RCC 7860 (cell line): Measurements from ENCODE around the gene LYZL4.

Source experiments
- DNase-seq: peaks from one replicate; pipeline ENCODE4 v3.0.0-alpha.2; 2015; ENCODE audit warnings: low spot score
- FAIRE-seq: peaks from 2 replicates; lab custom pipeline; 2012; peaks lifted over from hg19 to GRCh38; lab: Jason Lieb, UNC

LYZL4 gene

GRCh38 chr3:42430781-42431532 lies 20.5 kb upstream of the LYZL4 start:
- no peak for FAIRE-seq

GRCh38 chr3:42428830-42429229 lies 18.4 kb upstream of the LYZL4 start:
- DNase-seq (no peak), FAIRE-seq (no peak)

More at GRCh38 chr3:42430781-42431532, 20.5 kb upstream of the LYZL4 start:
- DNase-seq, result no peak

GRCh38 chr3:42425736-42426407 lies 15.5 kb upstream of the LYZL4 start:
- DNase-seq, result no peak
- no peak for FAIRE-seq

GRCh38 chr3:42424911-42425310 lies 14.5 kb upstream of the LYZL4 start:
- DNase-seq (no peak), FAIRE-seq (no peak)

- no peak for DNase-seq
- no peak for FAIRE-seq
Observed at GRCh38 chr3:42421818-42422796, 11.7 kb upstream of the LYZL4 start.

- DNase-seq (no peak), FAIRE-seq (no peak)
Observed at GRCh38 chr3:42419563-42419962, 9.2 kb upstream of the LYZL4 start.

- DNase-seq (no peak), FAIRE-seq (no peak)
Observed at GRCh38 chr3:42412526-42413155, 2.2 kb upstream of the LYZL4 start.

GRCh38 chr3:42411429-42411828 lies 1.0 kb upstream of the LYZL4 start:
- FAIRE-seq (no peak), DNase-seq (no peak)

GRCh38 chr3:42408156-42408555 lies 2.3 kb downstream of the LYZL4 start:
- FAIRE-seq (no peak), DNase-seq (no peak)

GRCh38 chr3:42406727-42407450 lies 3.5 kb downstream of the LYZL4 start:
- FAIRE-seq, result no peak

GRCh38 chr3:42405857-42406256 lies 4.6 kb downstream of the LYZL4 start:
- FAIRE-seq (no peak), DNase-seq (no peak)

More at GRCh38 chr3:42406727-42407450, 3.5 kb downstream of the LYZL4 start:
- no peak for DNase-seq

GRCh38 chr3:42403737-42404136 lies 6.7 kb downstream of the LYZL4 start:
- FAIRE-seq (no peak), DNase-seq (no peak)

- FAIRE-seq (no peak), DNase-seq (no peak)
Observed at GRCh38 chr3:42402394-42403096, 7.9 kb downstream of the LYZL4 start.

- no peak for FAIRE-seq
- DNase-seq, result no peak
Observed at GRCh38 chr3:42398080-42398479, 12.3 kb downstream of the LYZL4 start.

GRCh38 chr3:42397644-42398043 lies 12.8 kb downstream of the LYZL4 start:
- FAIRE-seq, result no peak
- no peak for DNase-seq

GRCh38 chr3:42394579-42395288 lies 15.7 kb downstream of the LYZL4 start:
- FAIRE-seq, result no peak

GRCh38 chr3:42387802-42388651 lies 22.4 kb downstream of the LYZL4 start:
- FAIRE-seq, result no peak
- no peak for DNase-seq

More at GRCh38 chr3:42394579-42395288, 15.7 kb downstream of the LYZL4 start:
- DNase-seq, result no peak

GRCh38 chr3:42381551-42382082 lies 28.8 kb downstream of the LYZL4 start:
- FAIRE-seq (no peak), DNase-seq (no peak)
